ENCODE measurements around the gene CCT8L2.
"Not testable (repeated sequence)": the region's sequence is repeated elsewhere in the genome, so short reads cannot be mapped to it uniquely, and the experiment has no call there.

Gene CCT8L2

DNA sequence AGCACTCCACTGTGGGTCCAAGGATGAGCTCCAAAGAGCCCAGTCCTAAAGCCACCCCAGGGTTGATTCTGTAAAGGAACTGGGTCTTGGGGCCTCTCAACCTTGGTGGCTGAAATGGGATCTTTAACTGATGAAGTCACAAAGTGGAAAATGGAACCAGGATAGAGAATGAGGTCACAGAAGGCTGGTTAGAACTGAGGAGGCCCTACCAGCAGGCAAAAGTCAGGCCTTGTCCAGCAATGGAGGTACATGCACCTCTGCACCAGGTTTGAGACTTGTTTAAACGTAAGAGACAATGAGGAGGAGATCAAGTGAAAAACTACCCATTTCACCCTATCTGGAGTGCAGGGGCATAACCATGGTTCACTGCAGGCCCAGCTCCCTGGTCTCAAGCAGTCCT lies at the start of gene CCT8L2:
Gene CCT8L2 (minus strand): TSS at position 101 of the 400 bp plus-strand sequence. CDS start 260 bp downstream, outside the sequence.
- DNase-seq (ENCODE audit: low read depth in 2 of 2) = not testable (repeated sequence)

- DNase-seq (ENCODE audit: low read depth in 2 of 2) = not testable (repeated sequence)
These were observed 42.8 kb upstream of the CCT8L2 start for GRCh38 chr22:16635442-16635841.

DNA sequence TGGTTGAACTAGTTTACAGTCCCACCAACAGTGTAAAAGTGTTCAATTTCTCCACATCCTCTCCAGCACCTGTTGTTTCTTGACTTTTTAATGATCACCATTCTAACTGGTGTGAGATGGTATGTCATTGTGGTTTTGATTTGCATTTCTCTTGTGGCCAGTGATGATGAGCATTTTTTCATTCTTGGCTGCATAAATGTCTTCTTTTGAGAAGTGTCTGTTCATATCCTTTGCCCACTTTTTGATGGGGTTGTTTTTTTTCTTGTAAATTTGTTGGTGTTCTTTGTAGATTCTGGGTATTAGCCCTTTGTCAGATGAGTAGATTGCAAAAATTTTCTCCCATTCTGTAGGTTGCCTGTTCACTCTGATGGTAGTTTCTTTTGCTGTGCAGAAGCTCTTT lies 41.5 kb upstream of the CCT8L2 start:
- DNase-seq (ENCODE audit: low read depth in 2 of 2) = not testable (repeated sequence)

- not testable (repeated sequence) for DNase-seq (ENCODE audit: low read depth in 2 of 2)
These were observed 35.9 kb upstream of the CCT8L2 start for GRCh38 chr22:16628476-16628875.

- DNase-seq (ENCODE audit: low read depth in 2 of 2) = not testable (repeated sequence)
These were observed 32.4 kb upstream of the CCT8L2 start for GRCh38 chr22:16625018-16625417.

GRCh38 chr22:16623595-16623994 lies 31.0 kb upstream of the CCT8L2 start:
- not testable (repeated sequence) for DNase-seq (ENCODE audit: low read depth in 2 of 2)

DNA sequence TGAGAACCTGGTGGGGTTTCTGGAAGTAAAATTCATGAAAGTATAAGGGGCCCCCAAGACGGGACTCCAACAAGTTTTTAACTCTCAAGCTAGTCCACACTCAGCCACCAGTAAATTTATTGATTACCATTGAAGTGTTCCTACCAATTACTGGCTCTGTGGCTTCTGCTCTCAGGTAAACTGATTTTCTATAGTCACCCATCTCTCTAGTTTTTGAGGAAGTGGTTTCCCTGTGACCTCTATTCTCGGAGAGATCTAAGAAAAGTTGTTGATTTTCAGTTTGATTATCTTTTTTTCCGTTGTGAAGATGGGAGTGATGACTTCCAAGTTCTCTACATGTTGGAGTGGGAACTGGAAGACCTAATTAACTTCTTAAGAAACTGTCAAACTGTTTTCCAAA lies 24.9 kb upstream of the CCT8L2 start:
- DNase-seq (ENCODE audit: low read depth in 2 of 2) = not testable (repeated sequence)

DNA sequence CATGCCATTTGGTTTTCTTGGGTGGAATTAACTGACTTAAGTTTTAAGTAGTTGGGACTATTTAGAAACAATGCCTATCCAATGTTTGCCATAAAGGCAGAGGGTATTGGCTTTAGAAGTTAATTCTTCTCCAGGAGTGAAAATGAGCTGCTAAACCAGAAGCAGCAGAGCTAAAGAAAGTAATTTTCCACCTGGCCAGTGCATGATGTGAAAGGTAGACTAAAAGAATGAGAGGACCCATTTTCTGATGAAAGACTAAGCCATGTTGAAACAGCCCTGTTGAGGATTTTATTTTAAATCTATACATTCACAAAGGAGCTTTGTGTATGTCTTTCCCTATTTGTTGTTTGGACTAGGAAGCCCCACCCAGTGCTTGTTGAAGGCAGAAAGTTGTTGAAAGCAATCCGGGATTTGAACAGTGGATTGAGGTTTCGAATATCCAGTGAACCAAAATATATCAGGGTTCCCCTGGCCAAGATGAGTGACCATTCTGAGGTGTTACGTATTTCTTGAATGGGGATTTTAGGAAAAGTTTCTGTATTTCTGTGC lies 23.9 kb upstream of the CCT8L2 start:
- not testable (repeated sequence) for DNase-seq (ENCODE audit: low read depth in 2 of 2)

- not testable (repeated sequence) for DNase-seq (ENCODE audit: low read depth in 2 of 2)
These were observed 23.1 kb upstream of the CCT8L2 start for GRCh38 chr22:16615606-16616245.

- DNase-seq (ENCODE audit: low read depth in 2 of 2) = no peak
These were observed 17.1 kb upstream of the CCT8L2 start for GRCh38 chr22:16609548-16610261.

GRCh38 chr22:16608931-16609330 lies 16.3 kb upstream of the CCT8L2 start:
- DNase-seq (ENCODE audit: low read depth in 2 of 2) = no peak

DNA sequence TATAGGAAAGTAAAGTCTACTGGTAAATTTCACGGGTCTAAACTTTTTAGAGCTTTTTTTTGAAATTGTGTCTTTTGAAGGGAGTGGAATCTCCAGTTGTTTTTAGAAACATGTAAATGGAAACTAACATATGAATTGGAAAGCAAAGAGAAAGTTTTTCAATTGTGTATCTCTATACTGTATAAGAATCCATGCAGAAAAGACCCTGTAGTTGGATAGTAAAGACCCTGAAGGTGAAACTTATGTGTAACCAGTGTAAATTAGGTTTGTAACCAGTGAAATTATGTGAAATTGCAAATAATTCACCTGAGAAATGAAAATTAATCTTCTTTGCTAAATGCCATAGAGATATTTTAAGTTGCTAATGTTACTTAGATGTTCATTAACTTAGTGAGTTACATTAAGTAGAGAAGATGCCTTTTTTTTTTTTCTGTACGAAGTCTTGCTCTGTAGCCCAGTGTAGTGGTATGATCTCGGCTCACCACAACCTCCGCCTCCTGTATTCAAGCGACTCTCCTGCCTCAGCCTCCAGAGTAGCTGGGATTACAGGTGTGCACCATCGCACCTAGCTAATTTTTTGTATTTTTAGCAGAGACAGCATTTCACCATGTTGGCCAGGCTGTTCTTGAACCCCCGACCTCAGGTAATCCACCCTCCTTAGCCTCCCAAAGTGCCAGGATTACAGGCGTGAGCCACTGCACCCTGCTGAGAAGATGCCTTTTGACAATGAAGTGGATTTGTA lies 11.8 kb upstream of the CCT8L2 start:
- not testable (repeated sequence) for DNase-seq (ENCODE audit: low read depth in 2 of 2)

DNA sequence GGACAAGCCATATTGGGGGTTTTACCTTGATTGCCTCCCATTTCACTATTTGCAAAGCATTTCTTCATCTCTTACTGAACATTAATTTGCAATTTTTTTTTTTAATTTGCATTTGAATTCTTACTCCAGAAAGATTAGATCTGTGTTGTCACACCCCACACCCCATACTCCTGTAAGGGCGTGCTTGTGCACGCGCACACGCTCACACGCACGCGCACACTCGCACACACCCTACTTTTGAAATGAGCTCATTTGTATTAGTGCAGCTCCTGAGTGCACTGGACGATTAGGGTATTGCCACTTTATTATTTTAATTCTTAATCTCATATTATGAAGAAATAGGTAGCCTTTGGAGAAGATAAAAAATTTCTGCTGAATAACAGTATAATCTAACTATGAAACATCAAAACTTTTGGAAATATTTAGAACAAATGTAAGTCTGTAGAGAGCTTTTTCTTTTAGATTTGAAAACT lies 11.2 kb upstream of the CCT8L2 start:
- not testable (repeated sequence) for DNase-seq (ENCODE audit: low read depth in 2 of 2)

- no peak for DNase-seq (ENCODE audit: low read depth in 2 of 2)
These were observed 10.8 kb upstream of the CCT8L2 start for GRCh38 chr22:16603448-16603768.

- DNase-seq (ENCODE audit: low read depth in 2 of 2) = not testable (repeated sequence)
These were observed 10.3 kb upstream of the CCT8L2 start for GRCh38 chr22:16602728-16603447.

GRCh38 chr22:16602224-16602727 lies 9.7 kb upstream of the CCT8L2 start:
- not testable (repeated sequence) for DNase-seq (ENCODE audit: low read depth in 2 of 2)

- DNase-seq (ENCODE audit: low read depth in 2 of 2) = no peak
These were observed 9.0 kb upstream of the CCT8L2 start for GRCh38 chr22:16601437-16602223.

GRCh38 chr22:16600644-16601436 lies 8.2 kb upstream of the CCT8L2 start:
- DNase-seq (ENCODE audit: low read depth in 2 of 2) = not testable (repeated sequence)

DNA sequence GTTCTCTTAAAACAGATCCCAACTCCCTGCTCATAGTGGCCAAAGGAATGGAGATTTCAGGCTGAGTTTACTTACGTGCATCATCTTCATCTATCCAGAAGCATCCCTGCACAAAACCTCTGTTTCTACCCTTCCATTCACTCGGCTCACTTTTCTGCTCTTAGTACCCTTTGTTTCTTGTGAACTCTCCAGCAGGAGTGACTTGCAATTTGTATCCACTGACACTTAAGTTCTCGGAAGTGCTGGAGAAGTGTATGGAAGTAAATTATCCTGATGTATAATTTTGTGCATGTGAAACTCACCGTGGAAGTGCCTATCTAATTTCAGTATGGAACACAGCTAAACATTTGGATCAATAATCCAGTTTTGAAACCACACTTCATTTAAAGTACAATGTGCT lies 7.0 kb upstream of the CCT8L2 start:
- DNase-seq (ENCODE audit: low read depth in 2 of 2) = not testable (repeated sequence)

DNA sequence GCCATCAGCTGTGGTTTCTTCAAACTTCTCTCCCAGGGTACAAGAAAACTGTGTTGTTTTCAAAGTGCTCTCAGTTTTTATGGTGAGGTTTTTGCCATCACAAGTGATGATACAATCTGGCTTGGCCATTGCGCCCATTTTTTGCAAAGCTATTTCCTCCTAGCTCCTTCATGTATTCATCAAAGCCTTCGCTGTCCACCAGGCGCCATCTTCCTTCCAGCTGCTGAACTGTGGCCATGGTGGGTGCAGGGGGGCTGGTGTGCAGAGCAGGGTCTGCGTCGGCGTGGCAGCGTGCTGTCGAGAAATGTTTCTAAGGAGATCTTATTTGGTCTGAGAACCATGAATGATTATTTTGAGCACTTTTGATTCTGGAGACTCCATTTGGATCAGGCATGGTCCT lies 2.6 kb upstream of the CCT8L2 start:
- DNase-seq (ENCODE audit: low read depth in 2 of 2) = not testable (repeated sequence)

Data from fibroblast of skin of left quadriceps (primary cell).